PC-3 (cell line): Measurements from ENCODE around the gene ST3GAL3. TPM values are rescaled to one million over a fixed set of nuclear protein-coding genes. Genes with fewer than 3 reads are reported as not detected.

Experiments
- ATAC-seq: fragments of 200-7000 bp; cut with Tn5 transposase; 2 replicates; pipeline ENCODE4 v1.9.1; 2020; ENCODE audit warnings: mild to moderate bottlenecking, moderate library complexity
- BruUV-seq: library from RNA; stranded (reverse); fragments of 400-500 nt; replicated peaks from 2 replicates; lab custom pipeline; 2021; lab: Mats Ljungman, UMichigan
- CTCF ChIA-PET: fragments of 300-600 bp; sonication (Branson Sonifier 250); formaldehyde crosslinking; loops from one replicate; lab custom pipeline; 2022; ENCODE audit warnings: antibody characterized with exemption; lab: Charles Lee
- POLR2A ChIA-PET: fragments of 300-600 bp; sonication (Branson Sonifier 250); formaldehyde crosslinking; loops from one replicate; lab custom pipeline; 2022; ENCODE audit warnings: antibody characterized with exemption; ENCODE audit not compliant: unreplicated experiment; lab: Charles Lee
- DNase-seq: peaks from one replicate; pipeline ENCODE4 v3.0.0-alpha.2; 2015
- H2AFZ ChIP-seq: fragments of 300-600 bp; sonication (generic); 2 replicates; pipeline ENCODE4 v1.6.0; 2016; ENCODE audit warnings: antibody characterized with exemption, low read length
- H3F3A ChIP-seq: fragments of 300-600 bp; sonication (generic); one replicate; pipeline ENCODE4 v1.6.0; 2017; ENCODE audit warnings: antibody characterized with exemption, low read length, control low read depth, mild to moderate bottlenecking; ENCODE audit not compliant: unreplicated experiment
- H3K27ac ChIP-seq: fragments of 300-600 bp; sonication (generic); 2 replicates; pipeline ENCODE4 v1.5.1; 2016; ENCODE audit warnings: mild to moderate bottlenecking, low read length
- H3K27me3 ChIP-seq: fragments of 300-600 bp; sonication (generic); 2 replicates; pipeline ENCODE4 v1.6.1; 2016; ENCODE audit warnings: low read length, mixed read lengths
- H3K36me3 ChIP-seq: fragments of 300-600 bp; sonication (generic); 2 replicates; pipeline ENCODE4 v1.6.1; 2016; ENCODE audit warnings: low read depth, mixed run types, low read length, mixed read lengths
- H3K4me1 ChIP-seq: fragments of 300-600 bp; sonication (generic); 2 replicates; pipeline ENCODE4 v1.5.1; 2016; ENCODE audit warnings: low read length; ENCODE audit not compliant: insufficient read depth
- H3K4me2 ChIP-seq: fragments of 300-600 bp; sonication (generic); 2 replicates; pipeline ENCODE4 v1.6.0; 2016; ENCODE audit warnings: low read length
- H3K4me3 ChIP-seq: fragments of 300-600 bp; sonication (generic); 2 replicates; pipeline ENCODE4 v1.5.1; 2016; ENCODE audit warnings: mild to moderate bottlenecking, low read length, mixed read lengths
- H3K79me2 ChIP-seq: fragments of 300-600 bp; sonication (generic); 2 replicates; pipeline ENCODE4 v1.6.1; 2017; ENCODE audit warnings: low read length, mixed read lengths
- H3K9ac ChIP-seq: fragments of 300-600 bp; sonication (generic); 2 replicates; pipeline ENCODE4 v1.6.0; 2016; ENCODE audit warnings: mild to moderate bottlenecking, low read length
- H3K9me2 ChIP-seq: fragments of 300-600 bp; sonication (generic); replicated peaks from 2 replicates; pipeline ENCODE4 v1.6.1; 2016; ENCODE audit warnings: mixed run types, low read length, mixed read lengths
- H3K9me3 ChIP-seq: fragments of 300-600 bp; sonication (generic); 2 replicates; pipeline ENCODE4 v1.6.1; 2016; ENCODE audit warnings: low read length, mixed read lengths
- H4K20me1 ChIP-seq: fragments of 300-600 bp; sonication (generic); 2 replicates; pipeline ENCODE4 v1.6.1; 2016; ENCODE audit warnings: low read length, mixed read lengths
- EZH2 ChIP-seq: fragments of 300-600 bp; sonication (generic); IDR thresholded peaks from one replicate; pipeline ENCODE4 v1.6.1; 2017; ENCODE audit warnings: antibody characterized with exemption, mild to moderate bottlenecking, low read length; ENCODE audit not compliant: unreplicated experiment
- EZH2phosphoT487 ChIP-seq: fragments of 300-600 bp; sonication (generic); IDR thresholded peaks from 2 replicates; pipeline ENCODE4 v1.6.1; 2018; ENCODE audit warnings: mild to moderate bottlenecking, antibody characterized with exemption, low read length, borderline replicate concordance
- intact Hi-C: fragments of 100-400 bp; cut with micrococcal nuclease; formaldehyde crosslinking; loops from 2 replicates; pipeline ENCODE4 v1.9.0; 2023
- total RNA-seq: library from RNA; depleted of rRNA; stranded (reverse); fragments of >200 nt; gene quantifications from 2 replicates; pipeline ENCODE4 v1.2.3, GENCODE V29; 2014
- TF ChIP-seq, protein P1 (sequence below): fragments of 300-600 bp; sonication (generic); conservative IDR thresholded peaks from 2 replicates; pipeline ENCODE4 v1.5.1; 2017; ENCODE audit warnings: antibody characterized with exemption, low read depth, mild to moderate bottlenecking, low read length

The ST3GAL3 gene
- total RNA-seq, 1 experiment from 2014 or later: 9.0 TPM

GRCh38 chr1:43977376-43978263, 270.3 kb downstream of the ST3GAL3 start:
- Histone ChIP-seq H3F3A (no peaks in the 10 kb centered on the region), H3K27ac (no peak overlapping the region), H3K79me2 (peaks cover 75% of the 10 kb centered on the region), H3K9me2 (no peaks in the 10 kb centered on the region), H3K4me2 (peak overlapping the region; percentile 99), H3K27me3 (no peaks in the 10 kb centered on the region), H3K36me3 (peaks cover 32% of the 10 kb centered on the region), H3K4me3 (peak overlapping the region; percentile 94), H3K4me1 (peaks cover 59% of the 10 kb centered on the region), H4K20me1 (peaks cover 23% of the 10 kb centered on the region; the same call in 1 of the 2 replicates), H2AFZ (no peak overlapping the region), H3K9me3 (no peaks in the 10 kb centered on the region), H3K9ac (no peak overlapping the region)
- BruUV-seq: no TSS peak
- POLR2A ChIA-PET: no interaction called here
- no peak for ATAC-seq
- TF ChIP-seq EZH2: no peak
- TF ChIP-seq, protein P1, sequence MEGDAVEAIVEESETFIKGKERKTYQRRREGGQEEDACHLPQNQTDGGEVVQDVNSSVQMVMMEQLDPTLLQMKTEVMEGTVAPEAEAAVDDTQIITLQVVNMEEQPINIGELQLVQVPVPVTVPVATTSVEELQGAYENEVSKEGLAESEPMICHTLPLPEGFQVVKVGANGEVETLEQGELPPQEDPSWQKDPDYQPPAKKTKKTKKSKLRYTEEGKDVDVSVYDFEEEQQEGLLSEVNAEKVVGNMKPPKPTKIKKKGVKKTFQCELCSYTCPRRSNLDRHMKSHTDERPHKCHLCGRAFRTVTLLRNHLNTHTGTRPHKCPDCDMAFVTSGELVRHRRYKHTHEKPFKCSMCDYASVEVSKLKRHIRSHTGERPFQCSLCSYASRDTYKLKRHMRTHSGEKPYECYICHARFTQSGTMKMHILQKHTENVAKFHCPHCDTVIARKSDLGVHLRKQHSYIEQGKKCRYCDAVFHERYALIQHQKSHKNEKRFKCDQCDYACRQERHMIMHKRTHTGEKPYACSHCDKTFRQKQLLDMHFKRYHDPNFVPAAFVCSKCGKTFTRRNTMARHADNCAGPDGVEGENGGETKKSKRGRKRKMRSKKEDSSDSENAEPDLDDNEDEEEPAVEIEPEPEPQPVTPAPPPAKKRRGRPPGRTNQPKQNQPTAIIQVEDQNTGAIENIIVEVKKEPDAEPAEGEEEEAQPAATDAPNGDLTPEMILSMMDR: no peak
- no peak for TF ChIP-seq EZH2phosphoT487
- intact Hi-C loops: no loop called here
- CTCF ChIA-PET: interaction anchor here (0.5 to 1.0 kb wide), 2 partner anchors 56 to 214 kb away, joined by 3 read pairs; no protein-coding TSS in a partner anchor
- DNase-seq: no peak

DNA sequence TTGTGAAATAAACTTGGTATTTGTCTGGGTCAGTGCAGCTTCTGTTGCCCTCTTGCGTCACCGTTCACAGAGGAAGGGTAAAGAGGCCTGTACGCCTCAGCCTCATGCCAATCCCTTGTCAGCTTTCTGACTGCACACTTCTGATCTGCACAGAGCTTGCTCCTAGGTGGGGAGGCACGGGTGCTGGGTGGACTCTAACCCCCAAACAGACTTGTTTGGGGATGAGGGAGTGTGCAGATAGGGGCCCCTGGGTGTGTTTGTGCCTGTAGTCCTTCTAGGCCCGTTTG, 270.9 kb downstream of the ST3GAL3 start:
- Histone ChIP-seq H2AFZ (no peak overlapping the region), H3F3A (no peaks in the 10 kb centered on the region), H3K9ac (peak overlapping the region; percentile 77; the same call in 1 of the 2 replicates), H3K9me3 (no peaks in the 10 kb centered on the region), H3K36me3 (peaks cover 30% of the 10 kb centered on the region), H3K4me3 (peak overlapping the region; percentile 86), H3K9me2 (no peaks in the 10 kb centered on the region), H3K4me1 (peaks cover 59% of the 10 kb centered on the region), H3K4me2 (peak overlapping the region; percentile 99), H3K27me3 (no peaks in the 10 kb centered on the region), H3K79me2 (peaks cover 81% of the 10 kb centered on the region), H3K27ac (no peak overlapping the region), H4K20me1 (peaks cover 23% of the 10 kb centered on the region; the same call in 1 of the 2 replicates)
- ChIA-PET CTCF (interaction anchor here (0.5 kb wide), 1 partner anchor 55 kb away, joined by 3 read pairs; no protein-coding TSS in a partner anchor), POLR2A (no interaction called here)
- intact Hi-C loops: no loop called here
- TF ChIP-seq EZH2: no peak
- ATAC-seq (no peak), DNase-seq (no peak)
- no TSS peak for BruUV-seq

DNA sequence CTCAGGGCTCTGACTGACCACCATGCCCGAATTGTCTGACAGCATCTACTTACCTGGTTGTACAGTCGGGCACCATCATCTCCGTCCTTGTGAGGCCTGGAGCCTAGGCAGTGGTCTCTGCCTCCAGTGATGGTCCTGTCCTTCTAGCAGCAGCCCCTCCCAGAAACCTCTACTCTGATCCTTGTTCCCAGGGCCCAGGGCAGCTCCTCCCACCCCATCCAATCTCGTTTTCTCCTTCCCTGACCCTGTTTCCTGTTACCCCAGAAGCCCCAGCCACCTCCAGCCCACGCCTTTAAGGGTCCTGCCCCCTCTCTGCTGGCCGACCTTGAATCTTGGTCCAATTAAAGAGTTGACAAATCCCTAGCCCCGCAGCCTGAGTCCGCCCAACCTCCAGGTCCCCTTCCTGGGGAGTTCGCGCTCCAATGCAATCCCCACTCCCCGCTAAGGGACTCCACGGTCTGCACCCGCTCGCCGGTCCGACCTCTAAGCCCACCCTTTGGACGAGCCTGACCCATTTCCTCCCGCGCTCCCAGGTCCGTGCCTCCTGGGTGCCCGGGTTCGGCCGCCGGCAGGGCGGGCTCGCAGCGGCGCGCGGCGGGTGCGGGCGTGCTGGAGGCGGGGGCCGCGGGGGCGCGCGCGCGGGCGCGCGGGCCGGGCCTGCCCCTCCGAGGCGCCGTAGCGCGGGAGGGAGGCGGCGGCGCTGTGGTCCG, 271.4 kb downstream of the ST3GAL3 start, which contains the start of gene B4GALT2:
B4GALT2 (plus strand) TSS at position 660 of the 710 bp plus-strand sequence. CDS start 1,951 bp downstream, outside the sequence.
- peak within 1 kb of the TSS; percentile 80 for H2AFZ ChIP-seq

More for the DNA sequence above, 271.4 kb downstream of the ST3GAL3 start, which contains the start of gene B4GALT2:
- Histone ChIP-seq H4K20me1 (peaks cover 23% of the 10 kb centered on the region; the same call in 1 of the 2 replicates), H3K79me2 (peaks cover 84% of the 10 kb centered on the region), H3K4me1 (peaks cover 54% of the 10 kb centered on the region), H3K4me2 (peak within 1 kb of the TSS; percentile 99), H3K4me3 (peak within 1 kb of the TSS; percentile 86), H3K9ac (peak within 1 kb of the TSS; percentile 84), H3K27me3 (no peaks in the 10 kb centered on the region), H3K36me3 (peaks cover 26% of the 10 kb centered on the region), H3F3A (no peaks in the 10 kb centered on the region), H3K9me2 (no peaks in the 10 kb centered on the region), H3K9me3 (no peaks in the 10 kb centered on the region), H3K27ac (peak within 1 kb of the TSS; percentile 66)
- ChIA-PET POLR2A (no interaction called here), CTCF (interaction anchor here (0.5 kb wide), 1 partner anchor 55 kb away, joined by 3 read pairs; no protein-coding TSS in a partner anchor)
- DNase-seq: peak; percentile 38
- intact Hi-C loops: no loop called here
- no peak for TF ChIP-seq EZH2phosphoT487
- BruUV-seq: no TSS peak
- ATAC-seq: peak; percentile 14
